Neural cell (in vitro differentiated cells): ENCODE results near the gene UBASH3B. TPM values are rescaled to one million over a fixed set of nuclear protein-coding genes. Genes with fewer than 3 reads are reported as not detected.

Experiments used
- H2AFZ ChIP-seq: fragments of 200-600, 300-800 bp; sonication (generic), shearing (Covaris generic); 2 replicates; pipeline ENCODE4 v1.6.0; 2014; ENCODE audit warnings: low read depth, mild to moderate bottlenecking, antibody characterized with exemption, low read length, moderate library complexity
- H3F3A ChIP-seq: fragments of 200-600 bp; shearing (Covaris generic); 2 replicates; pipeline ENCODE4 v1.6.1; 2016; ENCODE audit warnings: mild to moderate bottlenecking, moderate library complexity, mixed read lengths, antibody characterized with exemption, low read length; ENCODE audit not compliant: insufficient read depth, poor library complexity, severe bottlenecking
- H3K27ac ChIP-seq: fragments of 200-600, 300-800 bp; sonication (generic), shearing (Covaris generic); 2 replicates; pipeline ENCODE4 v1.5.1; 2014; ENCODE audit warnings: mild to moderate bottlenecking, low read length, moderate library complexity
- H3K27me3 ChIP-seq: fragments of 300-800, 200-600 bp; sonication (generic), shearing (Covaris generic); 2 replicates; pipeline ENCODE4 v1.6.0; 2014; ENCODE audit warnings: mild to moderate bottlenecking, low read depth, low read length, moderate library complexity; ENCODE audit not compliant: insufficient read depth
- H3K36me3 ChIP-seq: fragments of 300-800, 200-600 bp; sonication (generic), shearing (Covaris generic); 2 replicates; pipeline ENCODE4 v1.5.1; 2014; ENCODE audit warnings: mild to moderate bottlenecking, antibody characterized with exemption, low read length, moderate library complexity; ENCODE audit not compliant: insufficient read depth
- H3K4me2 ChIP-seq: fragments of 300-800, 200-600 bp; sonication (generic), shearing (Covaris generic); 2 replicates; pipeline ENCODE4 v1.6.0; 2014; ENCODE audit warnings: mild to moderate bottlenecking, low read length
- H3K4me3 ChIP-seq: fragments of 300-800, 200-600 bp; sonication (generic), shearing (Covaris generic); 2 replicates; pipeline ENCODE4 v1.5.1; 2014; ENCODE audit warnings: mild to moderate bottlenecking, low read length, moderate library complexity
- H3K79me2 ChIP-seq: fragments of 200-600 bp; shearing (Covaris generic); replicated peaks from 2 replicates; pipeline ENCODE4 v1.6.0; 2014; ENCODE audit warnings: mild to moderate bottlenecking, low read length, moderate library complexity; ENCODE audit not compliant: insufficient read depth
- H3K9ac ChIP-seq: fragments of 300-800, 200-600 bp; sonication (generic), shearing (Covaris generic); 2 replicates; pipeline ENCODE4 v1.6.1; 2016; ENCODE audit warnings: mild to moderate bottlenecking, low read length, mixed read lengths
- H3K9me2 ChIP-seq: fragments of 200-600 bp; shearing (Covaris generic); 2 replicates; pipeline ENCODE4 v1.6.1; 2016; ENCODE audit warnings: mild to moderate bottlenecking, low read length, mixed read lengths; ENCODE audit not compliant: insufficient read depth
- H3K9me3 ChIP-seq: fragments of 200-600, 300-800 bp; sonication (generic), shearing (Covaris generic); 2 replicates; pipeline ENCODE4 v1.6.1; 2016; ENCODE audit warnings: mild to moderate bottlenecking, mixed run types, low read length, moderate library complexity, mixed read lengths
- H4K20me1 ChIP-seq: fragments of 200-600 bp; shearing (Covaris generic); 2 replicates; pipeline ENCODE4 v1.6.1; 2016; ENCODE audit warnings: mild to moderate bottlenecking, mixed run types; ENCODE audit not compliant: insufficient read depth
- EP300 ChIP-seq: fragments of 450-650 bp; conservative IDR thresholded peaks from 2 replicates; pipeline ENCODE4 v1.6.1; 2014; ENCODE audit warnings: antibody characterized with exemption, mild to moderate bottlenecking, moderate library complexity; ENCODE audit not compliant: poor library complexity, severe bottlenecking
- EZH2 ChIP-seq: fragments of 200-600, 300-800 bp; shearing (Covaris generic), sonication (generic); IDR thresholded peaks from 2 replicates; pipeline ENCODE4 v1.6.1; 2014; ENCODE audit warnings: antibody characterized with exemption, low read length, borderline replicate concordance, mild to moderate bottlenecking; ENCODE audit not compliant: insufficient read depth, poor library complexity, severe bottlenecking
- MXI1 ChIP-seq: fragments of 450-650 bp; conservative IDR thresholded peaks from 2 replicates; pipeline ENCODE4 v1.6.1; 2014; ENCODE audit warnings: antibody characterized with exemption, mild to moderate bottlenecking; ENCODE audit not compliant: poor library complexity, severe bottlenecking
- POLR2AphosphoS5 ChIP-seq: IDR thresholded peaks from 2 replicates; pipeline ENCODE4 v1.6.1; 2012
- RAD21 ChIP-seq: fragments of 450-650 bp; conservative IDR thresholded peaks from 2 replicates; pipeline ENCODE4 v1.6.1; 2014; ENCODE audit warnings: antibody characterized with exemption, mild to moderate bottlenecking, moderate library complexity
- TAF1 ChIP-seq: IDR thresholded peaks from 2 replicates; pipeline ENCODE4 v1.6.1; 2012; ENCODE audit warnings: low read depth
- polyA plus RNA-seq: library from polyadenylated mRNA; depleted of rRNA; stranded (reverse); fragments of >200 nt; gene quantifications from 2 replicates; pipeline ENCODE4 v1.2.3, GENCODE V29; 2014
- TF ChIP-seq, protein P1 (sequence below): fragments of 450-650 bp; IDR thresholded peaks from 2 replicates; pipeline ENCODE4 v1.5.1; 2014; ENCODE audit warnings: antibody characterized with exemption, mild to moderate bottlenecking, moderate library complexity; ENCODE audit not compliant: poor library complexity, severe bottlenecking
- TF ChIP-seq, protein P2 (sequence below): IDR thresholded peaks from 2 replicates; pipeline ENCODE4 v1.6.1; 2012; ENCODE audit warnings: borderline replicate concordance

UBASH3B gene
- polyA plus RNA-seq, 1 donor from 2014 or later, result 4.2 TPM

DNA sequence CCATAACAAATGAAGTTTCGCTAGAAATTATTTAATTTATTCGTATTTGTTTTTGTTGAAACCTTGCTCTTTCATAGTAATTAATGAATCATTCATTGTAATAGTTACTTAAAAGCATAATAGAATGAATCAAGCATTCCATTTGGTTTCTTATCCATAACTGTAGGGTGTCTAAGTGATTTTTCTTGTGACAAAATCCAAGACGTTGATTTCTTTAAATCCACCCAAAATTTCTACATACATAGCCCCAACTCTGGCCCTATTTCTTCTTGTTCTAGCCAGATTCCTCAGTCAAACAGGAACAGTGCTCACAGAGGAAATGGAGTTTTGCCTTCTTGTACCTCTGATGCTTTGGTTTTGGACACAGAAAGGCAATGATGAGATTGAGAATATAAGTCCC lies 25.5 kb downstream of the UBASH3B start:
- H3K4me2 ChIP-seq, result no peak overlapping the region
- H3K9ac ChIP-seq, result no peak overlapping the region
- no peaks in the 10 kb centered on the region for H3K9me3 ChIP-seq
- H3K9me2 ChIP-seq, result no peaks in the 10 kb centered on the region
- no peaks in the 10 kb centered on the region for H3K79me2 ChIP-seq
- H4K20me1 ChIP-seq, result no peaks in the 10 kb centered on the region
- H2AFZ ChIP-seq, result no peak overlapping the region
- no peaks in the 10 kb centered on the region for H3F3A ChIP-seq
- H3K27me3 ChIP-seq, result no peaks in the 10 kb centered on the region
- no peak overlapping the region for H3K27ac ChIP-seq
- TF ChIP-seq MXI1, result no peak
- TF ChIP-seq POLR2AphosphoS5, result no peak
- no peak for TF ChIP-seq EP300
- TF ChIP-seq EZH2, result no peak
- TF ChIP-seq, protein P1, sequence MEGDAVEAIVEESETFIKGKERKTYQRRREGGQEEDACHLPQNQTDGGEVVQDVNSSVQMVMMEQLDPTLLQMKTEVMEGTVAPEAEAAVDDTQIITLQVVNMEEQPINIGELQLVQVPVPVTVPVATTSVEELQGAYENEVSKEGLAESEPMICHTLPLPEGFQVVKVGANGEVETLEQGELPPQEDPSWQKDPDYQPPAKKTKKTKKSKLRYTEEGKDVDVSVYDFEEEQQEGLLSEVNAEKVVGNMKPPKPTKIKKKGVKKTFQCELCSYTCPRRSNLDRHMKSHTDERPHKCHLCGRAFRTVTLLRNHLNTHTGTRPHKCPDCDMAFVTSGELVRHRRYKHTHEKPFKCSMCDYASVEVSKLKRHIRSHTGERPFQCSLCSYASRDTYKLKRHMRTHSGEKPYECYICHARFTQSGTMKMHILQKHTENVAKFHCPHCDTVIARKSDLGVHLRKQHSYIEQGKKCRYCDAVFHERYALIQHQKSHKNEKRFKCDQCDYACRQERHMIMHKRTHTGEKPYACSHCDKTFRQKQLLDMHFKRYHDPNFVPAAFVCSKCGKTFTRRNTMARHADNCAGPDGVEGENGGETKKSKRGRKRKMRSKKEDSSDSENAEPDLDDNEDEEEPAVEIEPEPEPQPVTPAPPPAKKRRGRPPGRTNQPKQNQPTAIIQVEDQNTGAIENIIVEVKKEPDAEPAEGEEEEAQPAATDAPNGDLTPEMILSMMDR, result no peak
- no peak for TF ChIP-seq TAF1
- TF ChIP-seq RAD21, result no peak
- TF ChIP-seq, protein P2, sequence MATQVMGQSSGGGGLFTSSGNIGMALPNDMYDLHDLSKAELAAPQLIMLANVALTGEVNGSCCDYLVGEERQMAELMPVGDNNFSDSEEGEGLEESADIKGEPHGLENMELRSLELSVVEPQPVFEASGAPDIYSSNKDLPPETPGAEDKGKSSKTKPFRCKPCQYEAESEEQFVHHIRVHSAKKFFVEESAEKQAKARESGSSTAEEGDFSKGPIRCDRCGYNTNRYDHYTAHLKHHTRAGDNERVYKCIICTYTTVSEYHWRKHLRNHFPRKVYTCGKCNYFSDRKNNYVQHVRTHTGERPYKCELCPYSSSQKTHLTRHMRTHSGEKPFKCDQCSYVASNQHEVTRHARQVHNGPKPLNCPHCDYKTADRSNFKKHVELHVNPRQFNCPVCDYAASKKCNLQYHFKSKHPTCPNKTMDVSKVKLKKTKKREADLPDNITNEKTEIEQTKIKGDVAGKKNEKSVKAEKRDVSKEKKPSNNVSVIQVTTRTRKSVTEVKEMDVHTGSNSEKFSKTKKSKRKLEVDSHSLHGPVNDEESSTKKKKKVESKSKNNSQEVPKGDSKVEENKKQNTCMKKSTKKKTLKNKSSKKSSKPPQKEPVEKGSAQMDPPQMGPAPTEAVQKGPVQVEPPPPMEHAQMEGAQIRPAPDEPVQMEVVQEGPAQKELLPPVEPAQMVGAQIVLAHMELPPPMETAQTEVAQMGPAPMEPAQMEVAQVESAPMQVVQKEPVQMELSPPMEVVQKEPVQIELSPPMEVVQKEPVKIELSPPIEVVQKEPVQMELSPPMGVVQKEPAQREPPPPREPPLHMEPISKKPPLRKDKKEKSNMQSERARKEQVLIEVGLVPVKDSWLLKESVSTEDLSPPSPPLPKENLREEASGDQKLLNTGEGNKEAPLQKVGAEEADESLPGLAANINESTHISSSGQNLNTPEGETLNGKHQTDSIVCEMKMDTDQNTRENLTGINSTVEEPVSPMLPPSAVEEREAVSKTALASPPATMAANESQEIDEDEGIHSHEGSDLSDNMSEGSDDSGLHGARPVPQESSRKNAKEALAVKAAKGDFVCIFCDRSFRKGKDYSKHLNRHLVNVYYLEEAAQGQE, result no peak
- no peak overlapping the region for H3K4me3 ChIP-seq
- H3K36me3 ChIP-seq, result no peaks in the 10 kb centered on the region

DNA sequence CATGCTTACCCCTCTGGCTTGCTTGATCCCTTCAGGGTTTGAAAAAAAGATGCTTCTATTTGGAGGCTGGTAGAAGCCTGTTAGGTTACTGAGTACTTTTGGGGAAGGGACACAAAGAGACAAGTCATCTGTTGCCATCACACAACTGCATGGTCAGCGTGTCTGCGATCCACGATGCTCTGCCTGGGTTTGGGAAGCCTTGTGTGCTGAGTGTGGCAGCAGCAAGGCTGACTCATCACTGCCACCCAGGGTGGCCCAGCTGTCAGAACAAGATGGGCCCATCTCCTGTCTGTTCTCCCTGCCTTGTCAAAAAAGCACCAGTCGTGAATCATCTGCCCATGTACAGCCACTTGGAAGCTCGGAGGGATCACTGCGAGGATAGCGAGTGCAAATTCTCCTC lies 26.2 kb downstream of the UBASH3B start:
- H3K27ac ChIP-seq, result no peak overlapping the region
- H3K4me2 ChIP-seq, result no peak overlapping the region
- no peaks in the 10 kb centered on the region for H3K79me2 ChIP-seq
- H3F3A ChIP-seq, result no peaks in the 10 kb centered on the region
- no peak overlapping the region for H3K9ac ChIP-seq
- no peaks in the 10 kb centered on the region for H3K9me3 ChIP-seq
- TF ChIP-seq RAD21 (no peak), MXI1 (no peak), POLR2AphosphoS5 (no peak), EZH2 (no peak), TAF1 (no peak)
- TF ChIP-seq, protein P2, result no peak
- no peaks in the 10 kb centered on the region for H3K9me2 ChIP-seq
- no peak overlapping the region for H3K4me3 ChIP-seq
- H2AFZ ChIP-seq, result no peak overlapping the region
- H3K36me3 ChIP-seq, result no peaks in the 10 kb centered on the region
- H3K27me3 ChIP-seq, result no peaks in the 10 kb centered on the region
- H4K20me1 ChIP-seq, result no peaks in the 10 kb centered on the region
